ENCODE results near the gene GNAQ. TPM values are rescaled to one million over a fixed set of nuclear protein-coding genes. Genes with fewer than 3 reads are reported as not detected.

The GNAQ gene
- total and polyA plus RNA-seq, 2 of the 13 experiments (the other 11 are each of a cell fraction or from before 2014, with no cell fraction given), result 16.5 to 17.7 TPM

GRCh38 chr9:77815260-77815659 lies 216.4 kb downstream of the GNAQ start:
- no peak overlapping the region for H3K4me3 ChIP-seq (replicated peaks in 1 of 3; ENCODE audit: insufficient read depth in 1 of 3, low read depth in 2 of 3, low read length in 3 of 3)
- H3K9me3 ChIP-seq (ENCODE audit: low read length), result no peaks in the 10 kb centered on the region
- TF ChIP-seq TOPORS (CRISPR knock-in tag; IDR thresholded peaks at IDR 0.05) (no peak), MAFF (IDR thresholded peaks at IDR 0.05; ENCODE audit: low read depth, low read length) (no peak), U2AF1 (optimal IDR thresholded peaks at IDR 0.05; ENCODE audit: low read depth, low read length) (no peak), SCMH1 (CRISPR knock-in tag; IDR thresholded peaks at IDR 0.05; ENCODE audit: borderline replicate concordance) (no peak), GATAD1 (CRISPR knock-in tag; IDR thresholded peaks at IDR 0.05) (no peak), ZBTB44 (CRISPR knock-in tag; IDR thresholded peaks at IDR 0.05) (no peak), FOXM1 (CRISPR knock-in tag; IDR thresholded peaks at IDR 0.05) (no peak), ZNF781 (CRISPR knock-in tag; IDR thresholded peaks at IDR 0.05; ENCODE audit: borderline replicate concordance, not compliant biosample characterization) (no peak), KDM5A (IDR thresholded peaks at IDR 0.05; ENCODE audit: borderline replicate concordance, low read length) (no peak), ZMAT5 (CRISPR knock-in tag; IDR thresholded peaks at IDR 0.05; ENCODE audit: borderline replicate concordance, low read depth) (no peak), ZNF34 (CRISPR knock-in tag; IDR thresholded peaks at IDR 0.05; ENCODE audit: borderline replicate concordance) (no peak), ZMAT3 (CRISPR knock-in tag; conservative IDR thresholded peaks at IDR 0.05) (no peak), ZNF75D (CRISPR knock-in tag; IDR thresholded peaks at IDR 0.05; ENCODE audit: borderline replicate concordance) (no peak)
- no peak overlapping the region for H2AFZ ChIP-seq (ENCODE audit: low read length)
- H3K9ac ChIP-seq (ENCODE audit: insufficient read depth, low read depth, low read length), result no peak overlapping the region
- H3K4me2 ChIP-seq (ENCODE audit: low read depth, low read length), result no peak overlapping the region
- ChIA-PET POLR2A (no interaction called here), CTCF (ENCODE audit: low intra/inter-chr PET ratio, low total read pairs) (no interaction called here)
- no peaks in the 10 kb centered on the region for H3K79me2 ChIP-seq (ENCODE audit: insufficient read depth, low read length)
- in situ Hi-C loops (cut with HindIII; ENCODE audit: extremely low pct_ligation_motif_present, low pct_unique_long_range_greater_than_20kb), result no loop called here
- no TSS peak for BruUV-seq (replicated peaks)
- H3K27ac ChIP-seq (ENCODE audit: extremely low read length, insufficient read depth, low read length), result no peak overlapping the region
- WGBS (ENCODE audit: low lambda C conversion rate), result 100% methylated on average over 2 of the region's 2 CpGs
- H3K4me1 ChIP-seq (ENCODE audit: insufficient read depth, low read length), result peaks cover 25% of the 10 kb centered on the region
- intact Hi-C loops (cut with micrococcal nuclease; ENCODE audit: unreplicated experiment), result no loop called here
- no peaks in the 10 kb centered on the region for H4K20me1 ChIP-seq (ENCODE audit: insufficient read depth, low read length)
- H3K36me3 ChIP-seq (replicated peaks in 1 of 2; ENCODE audit: control insufficient read depth in 1 of 2, insufficient read depth in 2 of 2, low read length in 2 of 2), result peaks cover 0 to 1% of the 10 kb centered on the region in 2 experiments; a peak in 1 of 5 replicates
- DNase-seq (ENCODE audit: low spot score), result no peak
- ATAC-seq, result no peak
- H3K27me3 ChIP-seq (ENCODE audit: control insufficient read depth in 1 of 2, insufficient read depth in 2 of 2, low read length in 2 of 2), result no peaks in the 10 kb centered on the region
- FAIRE-seq, result no peak

All from HepG2 (cell line).